Activated CD4-positive, alpha-beta T cell treated with anti-CD3 and anti-CD28 coated beads, Interleukin-2, amount 10 ng/mL, durations not matched to agents 24 days and 14 days (primary cell): ENCODE measurements around the gene CRYBG1. TPM values are rescaled to one million over a fixed set of nuclear protein-coding genes. Genes with fewer than 3 reads are reported as not detected.

Source experiments
- DNase-seq: peaks from one replicate; pipeline ENCODE4 v3.0.0; 2022
- H3K27ac Mint-ChIP-seq: one replicate; pipeline ENCODE4 v1.8.0; 2022; ENCODE audit warnings: mild to moderate bottlenecking, mixed read lengths
- H3K27me3 Mint-ChIP-seq: one replicate; pipeline ENCODE4 v1.8.0; 2022; ENCODE audit warnings: mixed read lengths
- H3K36me3 Mint-ChIP-seq: one replicate; pipeline ENCODE4 v1.8.0; 2022; ENCODE audit warnings: low read depth, mild to moderate bottlenecking, mixed read lengths
- H3K4me1 Mint-ChIP-seq: one replicate; pipeline ENCODE4 v1.8.0; 2021; ENCODE audit warnings: mixed read lengths
- H3K4me3 Mint-ChIP-seq: one replicate; pipeline ENCODE4 v1.8.0; 2022; ENCODE audit warnings: mild to moderate bottlenecking, moderate library complexity, mixed read lengths
- H3K9me3 Mint-ChIP-seq: one replicate; pipeline ENCODE4 v1.8.0; 2021; ENCODE audit warnings: mixed read lengths
- intact Hi-C: fragments of 100-400 bp; cut with micrococcal nuclease; formaldehyde crosslinking; loops from one replicate; pipeline ENCODE4 v1.15.1; 2023
- total RNA-seq: library from RNA; stranded (reverse); gene quantifications from 2 replicates; pipeline ENCODE4 v1.2.3, GENCODE V29; 2022

Gene CRYBG1
- total RNA-seq, 1 donor from 2014 or later: 10.0 TPM

DNA sequence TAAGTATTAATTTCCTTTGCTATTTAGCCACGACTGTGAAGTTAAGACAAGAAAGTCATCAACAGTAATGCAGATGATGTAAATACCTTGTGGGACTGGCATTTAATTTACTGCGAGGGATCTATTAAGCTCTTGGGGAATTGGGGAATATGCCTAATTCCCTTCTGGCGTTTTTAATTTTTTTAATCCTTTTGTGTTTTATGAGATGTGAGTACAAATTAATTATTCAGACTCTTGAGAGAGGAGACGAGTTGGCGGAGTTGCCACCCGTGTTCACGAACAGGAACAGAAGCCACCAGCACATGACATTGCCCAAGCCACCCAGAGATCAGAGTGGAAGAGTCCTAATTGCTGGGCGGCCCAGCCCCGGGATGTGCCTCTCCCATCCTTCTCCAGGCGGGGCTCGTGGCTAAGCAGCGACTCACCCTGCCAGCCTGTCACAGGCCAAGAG, 533 bp upstream of the CRYBG1 start:
- Mint-ChIP-seq H3K27ac (no peak overlapping the region), H3K36me3 (no peaks in the 10 kb centered on the region), H3K27me3 (peaks cover 46% of the 10 kb centered on the region), H3K9me3 (no peaks in the 10 kb centered on the region), H3K4me1 (peaks cover 9% of the 10 kb centered on the region), H3K4me3 (peak overlapping the region; percentile 60)
- no peak for DNase-seq
- intact Hi-C loops: no loop called here

DNA sequence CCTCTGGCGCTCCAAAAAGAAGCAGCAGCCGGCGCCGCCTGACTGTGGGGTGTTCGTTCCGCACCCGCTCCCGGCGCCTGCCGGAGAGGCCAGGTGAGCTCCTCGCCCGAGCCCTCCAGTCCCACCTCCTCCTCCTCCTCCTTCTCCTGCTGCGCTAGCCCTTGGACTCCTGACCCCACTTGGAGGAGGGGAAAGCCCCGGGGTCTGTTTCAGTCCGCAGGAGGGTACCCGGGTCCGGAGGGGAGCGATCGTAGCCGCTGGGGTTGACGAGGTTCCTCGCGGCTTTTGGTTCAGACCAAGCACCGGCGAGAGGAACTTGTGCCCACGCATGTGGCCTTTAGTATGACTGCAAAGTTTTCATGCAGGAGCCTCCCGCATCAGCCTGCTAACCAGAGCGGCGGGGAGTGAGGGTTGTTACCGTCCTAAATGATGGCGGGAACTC, 493 bp downstream of the CRYBG1 start:
- intact Hi-C loops: no loop called here
- H3K27me3 Mint-ChIP-seq: peaks cover 42% of the 10 kb centered on the region
- H3K4me1 Mint-ChIP-seq: peaks cover 9% of the 10 kb centered on the region
- peak overlapping the region; percentile 80 for H3K4me3 Mint-ChIP-seq
- no peak overlapping the region for H3K27ac Mint-ChIP-seq
- H3K9me3 Mint-ChIP-seq: no peaks in the 10 kb centered on the region
- peak; percentile 69 for DNase-seq
- H3K36me3 Mint-ChIP-seq: no peaks in the 10 kb centered on the region

DNA sequence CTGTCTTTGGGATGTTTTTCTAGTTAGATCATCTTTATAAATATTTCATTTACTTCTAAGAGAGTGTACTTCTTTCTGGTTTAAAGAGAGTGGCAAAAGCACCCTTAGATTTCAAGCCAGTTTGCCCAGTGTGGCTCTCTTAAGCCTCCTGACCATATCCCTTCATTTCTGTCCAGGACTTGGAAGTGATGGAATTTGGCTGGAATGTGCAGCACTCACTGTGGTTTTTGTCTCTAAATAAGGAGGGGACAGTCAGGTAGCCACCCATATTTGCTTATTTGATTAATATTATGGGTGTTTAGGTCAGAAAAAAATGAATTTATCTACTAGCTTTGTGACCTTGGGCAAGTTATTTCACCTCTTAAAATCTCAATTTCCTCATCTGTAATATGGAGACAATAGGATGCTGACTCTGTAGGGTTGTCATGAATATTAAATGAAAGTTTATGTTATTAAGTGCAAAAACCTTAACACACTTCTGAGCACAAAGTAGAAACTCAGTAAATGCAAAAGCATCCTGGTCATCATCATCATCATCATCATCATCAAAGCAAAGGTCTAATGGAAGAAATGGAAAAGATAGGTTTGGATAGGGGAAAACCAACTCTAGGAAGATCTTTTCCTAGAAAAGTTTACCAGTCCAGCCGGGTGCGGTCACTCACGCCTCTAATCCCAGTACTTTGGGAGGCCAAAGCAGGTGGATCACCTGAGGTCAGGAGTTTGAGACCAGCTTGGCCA, 3.1 kb downstream of the CRYBG1 start:
- peaks cover 9% of the 10 kb centered on the region for H3K4me1 Mint-ChIP-seq
- H3K36me3 Mint-ChIP-seq: no peaks in the 10 kb centered on the region
- DNase-seq: no peak
- H3K27me3 Mint-ChIP-seq: peaks cover 40% of the 10 kb centered on the region
- H3K9me3 Mint-ChIP-seq: no peaks in the 10 kb centered on the region
- intact Hi-C loops: no loop called here
- H3K4me3 Mint-ChIP-seq: no peak overlapping the region
- H3K27ac Mint-ChIP-seq: no peak overlapping the region

DNA sequence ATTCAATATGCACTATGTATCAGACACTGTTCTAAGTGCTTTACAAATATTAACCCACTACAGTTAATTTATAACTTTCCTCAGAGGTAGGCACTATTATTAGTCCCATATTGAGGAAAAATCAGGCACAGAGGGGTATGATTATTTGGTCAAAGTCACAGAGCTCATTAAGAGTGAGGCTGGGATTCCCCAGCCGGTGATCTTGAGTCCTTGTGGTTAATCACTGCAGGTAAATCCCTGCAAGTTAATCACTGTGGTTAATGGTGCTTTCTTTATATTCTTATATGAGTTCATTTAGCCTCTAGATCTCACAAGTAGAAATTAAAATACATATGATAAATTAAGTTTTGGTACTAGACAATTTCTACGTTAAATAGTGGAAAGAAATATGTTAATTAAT, 9.2 kb downstream of the CRYBG1 start:
- Mint-ChIP-seq H3K4me1 (peaks cover 13% of the 10 kb centered on the region), H3K27me3 (peaks cover 17% of the 10 kb centered on the region), H3K4me3 (no peak overlapping the region), H3K27ac (no peak overlapping the region), H3K9me3 (no peaks in the 10 kb centered on the region), H3K36me3 (no peaks in the 10 kb centered on the region)
- no peak for DNase-seq
- intact Hi-C loops: no loop called here

DNA sequence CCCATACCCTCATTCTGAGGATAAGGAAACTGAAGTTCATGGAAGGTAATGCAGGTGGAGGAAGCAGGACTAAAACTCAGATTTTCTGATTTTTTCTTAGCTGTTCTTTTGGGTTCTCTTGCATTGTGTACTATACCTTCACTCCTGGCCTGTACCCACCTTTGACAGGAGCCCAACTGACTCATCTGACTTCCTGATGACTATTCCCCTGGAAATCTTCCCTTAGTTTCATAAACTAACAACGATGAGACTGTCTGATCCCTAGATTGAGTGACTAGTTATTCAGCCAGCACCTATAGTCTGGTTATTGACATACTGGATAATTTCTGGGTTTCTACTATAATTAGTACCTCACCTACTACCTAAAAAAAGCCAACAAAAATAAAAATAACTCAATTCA, 10.1 kb downstream of the CRYBG1 start:
- H3K36me3 Mint-ChIP-seq: no peaks in the 10 kb centered on the region
- H3K9me3 Mint-ChIP-seq: no peaks in the 10 kb centered on the region
- H3K4me1 Mint-ChIP-seq: peaks cover 13% of the 10 kb centered on the region
- intact Hi-C loops: no loop called here
- no peak overlapping the region for H3K4me3 Mint-ChIP-seq
- no peak for DNase-seq
- H3K27ac Mint-ChIP-seq: no peak overlapping the region
- peaks cover 16% of the 10 kb centered on the region for H3K27me3 Mint-ChIP-seq

DNA sequence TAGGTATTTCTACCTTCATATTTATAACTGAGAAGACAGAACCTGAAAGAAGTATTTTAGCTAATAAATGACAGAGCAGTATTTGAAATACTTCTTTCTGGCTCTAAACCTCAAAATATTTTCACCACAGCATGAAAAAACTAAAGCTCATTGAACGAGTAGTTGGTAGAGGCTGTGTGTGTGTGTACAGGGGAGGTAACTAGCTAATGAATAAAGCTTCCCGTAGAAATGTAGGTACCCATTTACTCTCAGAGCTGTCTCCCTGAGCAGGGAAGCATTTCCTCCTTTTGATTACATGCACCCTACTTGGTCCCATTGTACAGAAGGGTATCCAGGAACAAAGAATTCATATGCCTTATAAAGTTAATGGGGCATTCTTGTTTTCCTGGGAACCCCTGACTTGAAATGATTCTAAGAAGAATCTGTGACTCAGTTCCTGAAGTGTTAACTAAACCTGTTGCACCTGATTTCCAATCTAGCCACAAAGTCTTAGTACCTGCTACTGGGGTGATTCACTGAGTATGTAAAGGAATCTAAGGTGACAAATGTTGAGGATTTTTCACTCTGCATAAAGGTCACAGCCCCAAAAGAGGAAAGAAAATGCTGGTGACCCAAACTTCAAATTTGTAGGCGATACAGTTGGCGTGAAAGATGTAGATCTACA, 12.5 kb downstream of the CRYBG1 start:
- H3K27me3 Mint-ChIP-seq: peaks cover 10% of the 10 kb centered on the region
- no peak for DNase-seq
- no peaks in the 10 kb centered on the region for H3K36me3 Mint-ChIP-seq
- intact Hi-C loops: no loop called here
- H3K9me3 Mint-ChIP-seq: no peaks in the 10 kb centered on the region
- H3K4me3 Mint-ChIP-seq: peak overlapping the region; percentile 45
- H3K4me1 Mint-ChIP-seq: peaks cover 13% of the 10 kb centered on the region
- peak overlapping the region; percentile 72 for H3K27ac Mint-ChIP-seq

DNA sequence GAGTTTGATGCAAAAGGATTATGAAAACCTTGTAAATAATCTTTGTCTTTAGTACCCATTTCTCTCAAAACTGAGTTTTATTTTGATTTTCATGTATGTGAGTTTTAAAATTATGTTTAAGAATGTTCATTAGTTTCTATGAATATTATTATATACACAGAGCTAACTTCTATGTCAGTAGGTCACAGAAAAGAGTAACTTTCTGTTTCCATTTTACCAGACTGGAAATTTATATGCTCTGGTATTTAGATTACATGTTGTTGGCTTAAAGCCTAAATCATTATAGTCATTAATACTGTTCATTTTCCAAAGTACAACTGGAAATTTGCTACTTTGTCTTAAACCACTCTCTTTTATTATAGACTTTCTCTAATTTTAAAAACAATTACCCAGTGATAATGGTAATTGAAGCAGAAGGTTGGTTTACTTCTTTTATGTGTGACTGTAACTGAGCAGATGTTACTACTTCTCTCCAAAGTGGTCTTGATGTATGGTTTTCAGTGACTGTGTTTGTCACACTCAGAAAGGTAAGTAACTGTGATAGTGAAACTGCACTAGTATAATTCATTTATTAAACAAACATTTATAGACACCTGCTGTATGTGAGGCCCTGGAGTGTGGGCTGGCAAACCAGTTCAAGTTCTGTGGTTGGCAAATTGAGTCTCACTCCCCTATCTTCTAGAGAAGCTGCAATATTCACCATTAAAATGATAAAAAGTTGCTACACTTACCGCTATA, 13.2 kb downstream of the CRYBG1 start:
- peaks cover 13% of the 10 kb centered on the region for H3K4me1 Mint-ChIP-seq
- H3K4me3 Mint-ChIP-seq: no peak overlapping the region
- H3K27me3 Mint-ChIP-seq: peaks cover 4% of the 10 kb centered on the region
- H3K9me3 Mint-ChIP-seq: no peaks in the 10 kb centered on the region
- no peaks in the 10 kb centered on the region for H3K36me3 Mint-ChIP-seq
- intact Hi-C loops: no loop called here
- DNase-seq: no peak
- H3K27ac Mint-ChIP-seq: peak overlapping the region; percentile 72

DNA sequence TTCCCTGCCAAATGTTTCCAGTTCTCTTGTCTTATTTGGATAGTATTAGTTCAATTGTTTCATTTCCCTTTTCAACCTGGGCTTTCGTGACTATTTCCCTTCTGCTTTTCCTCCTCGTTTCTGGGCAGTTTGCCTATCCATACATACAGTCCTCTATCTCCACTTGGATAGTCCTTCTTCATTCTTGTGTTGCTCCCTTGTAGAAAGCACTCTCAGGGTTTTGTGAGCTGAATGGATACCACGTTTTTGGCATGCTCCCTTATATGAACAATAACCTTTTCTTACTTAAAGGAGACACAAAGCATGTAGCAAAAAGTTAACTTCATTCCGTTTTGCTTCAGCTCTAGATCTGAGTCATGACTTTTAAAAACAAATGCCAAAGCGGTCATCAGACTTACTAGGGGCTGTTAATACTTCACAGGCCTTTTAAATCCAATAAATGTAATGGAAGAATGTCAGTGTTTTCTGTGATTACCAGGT, 16.6 kb downstream of the CRYBG1 start:
- peaks cover 3% of the 10 kb centered on the region for H3K27me3 Mint-ChIP-seq
- no peak overlapping the region for H3K27ac Mint-ChIP-seq
- no peak overlapping the region for H3K4me3 Mint-ChIP-seq
- H3K36me3 Mint-ChIP-seq: no peaks in the 10 kb centered on the region
- intact Hi-C loops: no loop called here
- no peaks in the 10 kb centered on the region for H3K9me3 Mint-ChIP-seq
- H3K4me1 Mint-ChIP-seq: peaks cover 19% of the 10 kb centered on the region
- no peak for DNase-seq

DNA sequence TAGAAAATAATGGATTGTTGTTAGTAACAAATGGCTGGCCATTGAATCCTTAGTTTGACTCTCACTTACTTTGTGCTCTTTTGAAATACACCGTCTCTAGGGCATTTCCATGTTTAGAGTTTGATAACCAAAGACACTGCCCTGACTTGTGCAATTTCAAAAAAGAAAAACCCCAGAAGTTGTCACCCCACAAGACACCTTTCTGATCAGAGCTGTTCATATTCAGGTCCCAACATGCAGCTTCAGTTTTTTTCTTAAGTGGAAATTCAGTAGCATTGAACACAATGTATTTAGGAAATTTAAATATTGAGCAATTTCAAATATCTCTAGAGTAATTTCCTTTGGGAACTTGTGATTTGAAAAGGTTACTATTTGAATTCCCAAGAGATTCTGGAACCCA, 19.4 kb downstream of the CRYBG1 start:
- H3K9me3 Mint-ChIP-seq: no peaks in the 10 kb centered on the region
- DNase-seq: no peak
- no peak overlapping the region for H3K4me3 Mint-ChIP-seq
- intact Hi-C loops: no loop called here
- H3K27me3 Mint-ChIP-seq: peaks cover 4% of the 10 kb centered on the region
- no peak overlapping the region for H3K27ac Mint-ChIP-seq
- no peaks in the 10 kb centered on the region for H3K36me3 Mint-ChIP-seq
- peaks cover 6% of the 10 kb centered on the region for H3K4me1 Mint-ChIP-seq

DNA sequence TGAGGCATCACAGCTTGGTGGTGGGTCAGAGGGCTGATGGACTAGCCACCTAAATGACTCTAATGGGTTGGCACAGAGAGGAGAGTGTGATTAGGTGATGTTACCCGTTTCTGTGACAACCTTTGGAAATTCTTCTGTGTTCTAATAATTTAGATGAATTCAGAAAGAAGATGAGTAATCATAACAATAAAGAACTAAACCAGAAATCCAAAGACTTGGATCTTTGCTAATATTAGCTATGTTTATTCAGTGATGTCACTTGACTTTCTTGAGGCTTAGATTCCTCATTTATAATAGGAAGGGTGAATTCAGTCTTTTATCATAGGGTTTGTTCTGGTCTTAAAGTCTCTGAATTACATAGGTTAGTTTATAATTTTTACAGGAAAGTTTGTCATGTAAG, 19.9 kb downstream of the CRYBG1 start:
- no peak overlapping the region for H3K27ac Mint-ChIP-seq
- intact Hi-C loops: no loop called here
- DNase-seq: no peak
- peaks cover 6% of the 10 kb centered on the region for H3K27me3 Mint-ChIP-seq
- H3K4me1 Mint-ChIP-seq: peaks cover 6% of the 10 kb centered on the region
- H3K9me3 Mint-ChIP-seq: no peaks in the 10 kb centered on the region
- H3K36me3 Mint-ChIP-seq: no peaks in the 10 kb centered on the region
- no peak overlapping the region for H3K4me3 Mint-ChIP-seq

DNA sequence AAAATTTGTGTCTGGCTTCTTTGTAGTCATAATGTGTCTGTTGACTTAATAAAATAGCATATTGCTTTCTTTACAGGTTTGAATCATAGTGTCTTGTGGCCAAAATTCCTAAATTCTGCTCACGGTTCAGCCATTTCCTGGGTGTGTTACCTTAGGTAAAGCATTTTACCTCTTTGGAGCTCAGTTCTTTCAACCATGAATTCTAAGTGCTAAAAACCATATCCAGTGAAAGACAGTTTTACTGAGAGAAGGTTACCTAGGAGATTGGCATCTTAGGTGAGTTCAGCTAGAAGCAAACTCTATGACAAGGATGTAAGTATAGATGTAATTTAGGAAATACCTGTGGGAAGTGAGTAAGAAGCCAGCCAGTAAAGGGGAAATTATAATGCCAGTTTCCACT, 20.7 kb downstream of the CRYBG1 start:
- no peak for DNase-seq
- intact Hi-C loops: no loop called here
- Mint-ChIP-seq H3K36me3 (no peaks in the 10 kb centered on the region), H3K4me1 (peaks cover 6% of the 10 kb centered on the region), H3K27ac (no peak overlapping the region), H3K27me3 (peaks cover 8% of the 10 kb centered on the region), H3K9me3 (no peaks in the 10 kb centered on the region), H3K4me3 (no peak overlapping the region)

DNA sequence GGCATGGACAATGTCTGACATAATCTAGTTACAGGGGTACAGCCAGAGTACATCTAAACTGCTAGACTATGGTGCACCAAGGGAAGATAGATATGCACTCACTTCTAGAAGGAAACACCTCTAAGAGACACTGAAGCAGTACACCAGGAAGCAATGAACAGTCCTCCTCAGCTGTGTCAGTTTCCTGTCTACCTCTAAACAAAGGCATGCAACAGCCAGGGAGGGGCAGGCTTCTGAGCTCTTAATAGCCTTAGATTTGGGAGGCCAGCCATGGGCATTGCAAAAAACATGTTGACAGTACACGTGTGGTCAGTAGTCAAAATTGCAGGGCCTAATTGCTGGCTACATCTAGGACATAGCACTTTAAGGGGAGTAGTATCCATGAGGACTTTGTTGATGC, 21.4 kb downstream of the CRYBG1 start:
- peaks cover 8% of the 10 kb centered on the region for H3K27me3 Mint-ChIP-seq
- DNase-seq: peak; percentile 65
- no peaks in the 10 kb centered on the region for H3K36me3 Mint-ChIP-seq
- peaks cover 6% of the 10 kb centered on the region for H3K4me1 Mint-ChIP-seq
- H3K4me3 Mint-ChIP-seq: no peak overlapping the region
- H3K27ac Mint-ChIP-seq: no peak overlapping the region
- no peaks in the 10 kb centered on the region for H3K9me3 Mint-ChIP-seq
- intact Hi-C loops: no loop called here

DNA sequence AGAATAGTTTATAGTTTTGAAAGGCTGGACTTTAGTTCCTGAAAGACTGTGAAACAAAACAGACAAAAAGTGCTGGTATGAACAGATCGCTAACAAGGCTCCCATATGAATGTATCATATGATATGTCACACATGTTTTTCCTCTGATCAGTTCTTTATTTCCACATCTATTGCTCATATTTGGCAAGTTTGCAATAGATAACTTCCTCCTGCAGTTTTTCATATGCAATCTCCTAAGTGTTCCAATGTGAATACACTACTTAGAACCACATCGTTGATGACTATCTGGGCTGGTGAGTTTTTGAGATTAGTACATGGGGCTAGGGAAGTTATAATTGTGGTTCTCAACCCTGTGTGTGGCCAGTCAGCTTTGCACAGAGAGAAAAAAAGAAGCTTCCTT, 23.1 kb downstream of the CRYBG1 start:
- Mint-ChIP-seq H3K4me1 (peaks cover 6% of the 10 kb centered on the region), H3K4me3 (no peak overlapping the region), H3K27me3 (peaks cover 14% of the 10 kb centered on the region), H3K9me3 (no peaks in the 10 kb centered on the region), H3K36me3 (no peaks in the 10 kb centered on the region), H3K27ac (no peak overlapping the region)
- intact Hi-C loops: no loop called here
- no peak for DNase-seq

DNA sequence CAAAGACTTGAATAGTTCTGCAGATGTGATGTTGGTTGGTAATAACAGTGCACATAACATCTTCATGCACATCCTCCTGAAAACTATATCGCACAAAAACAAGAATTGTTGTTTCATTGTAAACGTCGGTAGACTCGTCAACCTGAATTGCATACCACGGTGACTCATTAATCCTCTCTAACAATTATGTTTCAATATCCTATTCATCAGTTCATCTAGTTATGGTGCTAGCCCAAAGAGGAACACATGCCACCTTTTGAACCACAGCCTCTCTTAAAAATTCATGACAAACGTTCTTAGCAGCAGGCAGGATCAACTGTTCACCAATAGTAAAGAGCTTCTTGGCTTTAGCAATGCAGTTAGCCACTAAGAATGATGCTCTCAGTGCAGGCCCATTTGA, 25.0 kb downstream of the CRYBG1 start:
- Mint-ChIP-seq H3K9me3 (no peaks in the 10 kb centered on the region), H3K4me1 (peaks cover 6% of the 10 kb centered on the region), H3K27me3 (peaks cover 17% of the 10 kb centered on the region), H3K36me3 (no peaks in the 10 kb centered on the region), H3K4me3 (no peak overlapping the region), H3K27ac (no peak overlapping the region)
- no peak for DNase-seq
- intact Hi-C loops: no loop called here
